ENCODE data around the gene HNRNPA0. TPM values are rescaled to one million over a fixed set of nuclear protein-coding genes. Genes with fewer than 3 reads are reported as not detected.

HNRNPA0 gene
- total RNA-seq, 4 donors from 2014 or later: 8.4 to 13.7 (median 9.4) TPM

GRCh38 chr5:137714494-137714893 is 39.7 kb downstream of the HNRNPA0 start:
- Histone ChIP-seq H3K9me3 (peaks cover 0 to 5% (median 0%) of the 10 kb centered on the region in 3 donors), H3K27ac (no peak overlapping the region), H3K4me1 (peaks cover 0 to 7% (median 0%) of the 10 kb centered on the region in 3 donors), H3K36me3 (peaks cover 0 to 10% (median 0%) of the 10 kb centered on the region in 3 donors), H3K27me3 (no peaks in the 10 kb centered on the region), H3K4me3 (no peak overlapping the region)
- intact Hi-C loops (cut with DNase I): no loop called here
- DNase-seq: no peak
- WGBS, 2 donors: 77 to 80% methylated on average over 2 of the region's 2 CpGs
- TF ChIP-seq POLR2A (IDR thresholded peaks at IDR 0.05): no peak
- no peak for TF ChIP-seq CTCF (IDR thresholded peaks at IDR 0.05)

DNA sequence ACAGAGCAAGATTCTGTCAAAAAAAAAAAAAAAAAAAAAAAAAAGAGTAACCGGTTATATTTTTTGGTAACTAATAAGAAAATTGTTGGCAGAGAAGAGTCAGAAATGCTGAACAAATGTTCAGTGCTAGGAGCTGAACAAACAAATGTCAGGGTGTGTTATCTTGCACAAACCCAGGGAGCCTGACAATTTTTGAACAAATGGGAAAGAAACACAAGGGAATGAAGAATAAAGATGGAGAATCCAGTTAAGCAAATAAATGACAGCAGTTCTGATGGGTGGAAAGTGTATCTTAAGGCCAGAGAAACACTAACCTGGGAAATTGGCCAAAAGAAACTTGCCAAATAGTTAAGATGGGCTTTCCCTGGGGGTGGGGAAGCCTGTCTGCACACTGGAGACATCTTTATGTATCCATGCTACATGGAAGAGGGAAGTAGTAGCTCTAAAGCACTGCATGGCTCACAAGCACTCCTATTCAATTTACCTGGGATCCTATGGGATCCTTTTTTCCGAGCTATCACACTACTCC is 42.0 kb downstream of the HNRNPA0 start:
- H3K27me3 ChIP-seq: no peaks in the 10 kb centered on the region
- TF ChIP-seq CTCF (IDR thresholded peaks at IDR 0.05): no peak
- no peak for TF ChIP-seq POLR2A (IDR thresholded peaks at IDR 0.05)
- H3K4me1 ChIP-seq: no peaks in the 10 kb centered on the region
- peaks cover 0 to 5% (median 0%) of the 10 kb centered on the region in 3 donors for H3K9me3 ChIP-seq
- intact Hi-C loops (cut with DNase I): no loop called here
- peaks cover 0 to 23% (median 0%) of the 10 kb centered on the region in 3 donors for H3K36me3 ChIP-seq
- WGBS, 2 donors: 76 to 93% methylated on average over 1 to 2 of the region's 2 CpGs
- no peak overlapping the region for H3K27ac ChIP-seq
- DNase-seq: no peak
- no peak overlapping the region for H3K4me3 ChIP-seq

GRCh38 chr5:137710086-137710485 is 44.1 kb downstream of the HNRNPA0 start:
- peaks cover 0 to 23% (median 0%) of the 10 kb centered on the region in 3 donors for H3K36me3 ChIP-seq
- no peak overlapping the region for H3K4me3 ChIP-seq
- no peaks in the 10 kb centered on the region for H3K27me3 ChIP-seq
- H3K4me1 ChIP-seq: no peaks in the 10 kb centered on the region
- TF ChIP-seq CTCF (IDR thresholded peaks at IDR 0.05) (no peak), POLR2A (IDR thresholded peaks at IDR 0.05) (no peak)
- intact Hi-C loops (cut with DNase I): no loop called here
- no peak overlapping the region for H3K27ac ChIP-seq
- DNase-seq: no peak
- H3K9me3 ChIP-seq: peaks cover 0 to 5% (median 0%) of the 10 kb centered on the region in 3 donors
- 85 to 90% methylated on average over 4 to 5 of the region's 5 CpGs for WGBS, 2 donors

DNA sequence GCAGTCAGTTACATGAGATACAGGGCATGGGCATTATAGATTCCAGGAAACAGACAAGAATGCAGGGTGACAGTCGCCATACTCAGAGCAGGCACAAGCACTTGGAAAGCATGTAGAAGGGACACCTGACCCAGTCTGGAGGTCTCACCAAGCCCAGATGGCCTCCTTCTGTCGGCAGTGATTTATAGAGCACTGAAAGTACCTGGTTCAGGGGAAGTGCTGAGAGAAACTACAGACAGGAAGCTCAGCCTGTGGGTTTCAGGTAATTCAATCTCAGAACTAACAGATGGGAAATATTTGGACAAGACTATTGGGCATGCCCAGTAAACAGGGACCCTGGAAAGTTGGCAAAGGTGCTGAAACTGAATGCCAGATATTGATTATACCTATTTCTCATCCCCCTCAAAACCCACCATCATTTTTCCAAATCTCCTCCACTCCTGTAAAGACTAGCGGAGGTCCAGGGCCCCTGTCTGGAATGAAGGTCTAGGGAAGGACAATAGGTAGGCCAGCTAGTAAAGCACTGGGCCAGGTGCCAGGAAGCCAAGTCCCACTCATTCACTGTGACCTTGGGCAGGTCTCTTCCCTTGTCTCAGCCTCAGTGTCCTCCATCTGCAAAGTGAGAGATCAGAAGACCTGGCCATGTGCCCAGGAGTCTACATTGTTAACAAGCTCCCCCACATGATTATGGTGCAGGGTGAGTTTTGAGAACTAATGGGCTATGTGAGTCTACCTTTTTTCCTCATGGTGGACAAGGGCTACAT is 45.2 kb downstream of the HNRNPA0 start:
- Histone ChIP-seq H3K9me3 (peaks cover 0 to 2% (median 0%) of the 10 kb centered on the region in 3 donors), H3K27ac (no peak overlapping the region), H3K36me3 (peaks cover 0 to 20% (median 0%) of the 10 kb centered on the region in 3 donors), H3K27me3 (no peaks in the 10 kb centered on the region), H3K4me3 (no peak overlapping the region), H3K4me1 (no peaks in the 10 kb centered on the region)
- intact Hi-C loops (cut with DNase I): no loop called here
- no peak for DNase-seq
- TF ChIP-seq CTCF (IDR thresholded peaks at IDR 0.05): no peak
- TF ChIP-seq POLR2A (IDR thresholded peaks at IDR 0.05): no peak
- 95% methylated on average over 2 to 3 of the region's 3 CpGs for WGBS, 2 donors

- intact Hi-C loops (cut with DNase I): no loop called here
- no peak for TF ChIP-seq CTCF (IDR thresholded peaks at IDR 0.05)
- no peak for TF ChIP-seq POLR2A (IDR thresholded peaks at IDR 0.05)
- no peaks in the 10 kb centered on the region for H3K27me3 ChIP-seq
- WGBS, 2 donors: 100% methylated on average over 1 of the region's 1 CpG
- peaks cover 0 to 18% (median 0%) of the 10 kb centered on the region in 3 donors for H3K36me3 ChIP-seq
- no peaks in the 10 kb centered on the region for H3K9me3 ChIP-seq
- H3K4me1 ChIP-seq: no peaks in the 10 kb centered on the region
- no peak for DNase-seq
- H3K27ac ChIP-seq: no peak overlapping the region
- H3K4me3 ChIP-seq: no peak overlapping the region
Observed at GRCh38 chr5:137708062-137708461, 46.1 kb downstream of the HNRNPA0 start.

All from esophagus squamous epithelium (tissue), 5 donors.